ENCODE measurements around the gene PPAT. TPM values are rescaled to one million over a fixed set of nuclear protein-coding genes. Genes with fewer than 3 reads are reported as not detected.
A peak's percentile ranks its signal among the peaks of the same experiment; 100 is the strongest.
"Not testable (repeated sequence)": the region's sequence is repeated elsewhere in the genome, so short reads cannot be mapped to it uniquely, and the experiment has no call there.

PPAT gene
- polyA plus RNA-seq (ENCODE audit: insufficient read length) = 9.9 TPM

DNA sequence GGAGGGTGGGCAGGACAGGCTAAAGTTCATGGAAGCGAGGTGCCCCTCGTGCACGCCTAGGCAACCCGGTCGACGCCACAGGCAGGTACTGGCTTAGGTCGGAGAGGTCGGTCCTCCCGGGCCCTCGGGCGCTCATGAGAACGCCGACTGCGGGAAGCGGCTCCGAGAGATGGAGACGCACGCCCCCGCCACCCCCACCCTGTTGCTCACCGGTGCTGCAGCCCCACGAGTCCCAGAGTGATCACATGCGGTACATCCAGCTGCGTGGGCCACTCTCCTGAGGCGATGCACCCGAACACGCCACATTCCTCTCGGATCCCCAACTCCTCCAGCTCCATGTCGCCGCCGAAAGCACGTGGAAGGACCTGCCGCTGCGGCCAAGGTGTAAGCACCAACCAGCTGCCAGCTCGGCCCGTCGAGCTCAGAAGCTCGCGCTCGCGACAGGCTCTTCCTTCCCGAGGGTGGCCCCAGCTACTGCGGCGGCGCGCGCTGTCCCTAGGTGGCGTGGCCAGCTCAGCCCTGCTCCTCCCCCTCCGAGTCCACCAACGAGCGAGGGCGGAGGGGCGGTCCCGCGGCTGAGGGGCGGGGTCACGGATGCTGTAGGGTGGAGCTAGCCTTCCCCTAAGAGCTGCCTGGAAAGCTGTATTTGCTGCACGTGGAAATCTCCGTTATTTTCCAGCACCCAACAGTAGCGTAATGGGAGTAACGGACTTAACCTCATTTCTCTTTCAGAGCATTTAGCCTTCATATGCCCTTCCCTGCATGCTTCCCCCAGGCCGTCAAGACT, at the start of gene PPAT:
Gene PPAT (minus strand): TSS at position 476 of the 787 bp plus-strand sequence. CDS start 138 bp downstream, at position 338.
- peak; percentile 98 for DNase-seq

DNA sequence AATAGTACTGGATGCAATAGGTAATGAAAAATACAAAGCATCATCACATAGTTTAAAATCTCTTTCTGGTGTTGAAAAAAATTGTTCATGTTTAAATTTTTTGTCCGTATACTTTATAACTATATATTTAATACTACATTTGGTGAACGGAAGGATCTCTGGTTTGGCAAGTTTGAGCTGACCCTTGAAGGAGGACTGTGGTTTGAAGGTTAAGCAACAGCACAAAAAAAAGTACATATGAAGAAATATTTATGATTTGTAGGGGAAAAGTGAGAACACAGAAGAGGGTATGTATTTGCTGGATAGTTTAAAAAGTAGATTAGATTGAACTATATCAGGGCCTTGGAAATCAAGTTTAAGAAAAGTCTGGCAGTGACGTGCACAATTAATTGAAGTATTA, 45.3 kb upstream of the PPAT start:
- no peak for DNase-seq

DNA sequence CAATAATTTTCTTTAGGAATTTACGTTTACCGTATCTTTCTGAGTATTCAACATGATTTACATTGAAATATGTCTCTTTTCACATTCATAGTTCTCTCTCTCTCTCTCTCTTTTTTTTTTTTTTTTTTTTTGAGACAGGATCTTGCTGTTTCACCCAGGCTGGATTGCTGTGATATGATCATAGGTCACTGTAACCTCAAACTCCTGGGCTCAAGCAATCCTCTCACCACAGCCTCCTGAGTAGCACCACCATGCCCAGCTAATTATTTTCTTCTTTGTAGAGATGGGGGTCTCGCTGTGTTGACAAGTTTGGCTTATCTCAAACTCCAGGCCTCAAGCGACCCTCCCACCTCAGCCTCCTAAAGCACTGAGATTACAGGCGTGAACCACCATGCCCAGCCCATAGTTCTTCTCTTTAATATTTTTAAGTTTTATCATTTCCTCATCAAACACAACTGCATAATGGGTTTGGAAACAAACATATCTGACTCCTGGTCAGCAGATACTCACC, 41.8 kb upstream of the PPAT start:
- DNase-seq = no peak

DNA sequence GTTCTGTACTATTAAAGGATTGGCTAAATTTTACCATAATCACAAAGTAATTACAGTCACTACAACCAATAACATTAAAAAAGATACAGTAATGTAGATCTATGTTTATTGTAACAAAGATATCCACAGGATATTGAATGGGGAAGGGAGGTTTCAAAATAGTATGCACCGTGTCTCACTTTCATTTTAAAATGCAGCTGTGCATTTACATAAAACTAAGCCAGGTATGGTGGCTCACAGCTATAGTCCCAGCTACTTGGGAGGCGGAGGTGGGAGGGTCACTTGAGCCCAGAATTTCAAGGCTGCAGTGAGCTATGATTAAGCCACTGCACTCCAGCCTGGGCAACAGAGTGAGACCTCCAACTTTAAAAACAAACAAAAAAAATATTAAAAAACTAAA, 40.5 kb upstream of the PPAT start:
- DNase-seq = no peak

DNA sequence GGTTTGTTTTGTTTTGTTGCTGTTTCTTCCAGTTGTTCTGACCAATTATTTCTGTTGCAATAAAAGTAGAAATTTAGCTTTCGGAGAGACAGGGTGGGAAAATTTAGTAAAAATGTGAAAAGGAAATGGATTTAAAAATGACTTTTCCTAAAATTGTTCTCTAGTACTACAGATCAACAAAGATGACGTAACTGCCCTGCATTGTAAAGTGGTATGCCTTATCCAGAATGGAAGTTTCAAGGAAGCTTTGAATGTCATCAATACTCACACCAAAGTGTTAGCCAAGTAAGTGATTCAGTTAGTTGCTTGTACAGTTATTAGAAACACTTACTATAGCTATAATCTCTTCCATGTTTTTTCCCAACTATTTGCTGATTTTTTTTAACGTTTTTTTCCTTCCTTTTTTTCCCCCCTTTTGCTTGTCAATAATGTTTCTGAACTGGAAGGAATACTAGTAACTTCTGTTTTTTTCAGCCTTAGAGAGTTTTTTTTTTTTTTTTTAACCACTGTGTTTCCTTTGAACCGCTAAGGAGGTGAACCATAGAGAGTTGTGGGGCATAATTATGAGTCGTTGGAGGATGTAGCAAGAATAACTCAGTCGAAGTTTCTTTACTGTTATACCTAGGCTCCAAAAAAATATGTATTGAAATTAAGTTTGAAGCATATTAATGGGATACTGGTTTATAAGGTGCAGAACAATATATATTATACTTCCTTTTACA, 34.2 kb upstream of the PPAT start:
- no peak for DNase-seq

DNA sequence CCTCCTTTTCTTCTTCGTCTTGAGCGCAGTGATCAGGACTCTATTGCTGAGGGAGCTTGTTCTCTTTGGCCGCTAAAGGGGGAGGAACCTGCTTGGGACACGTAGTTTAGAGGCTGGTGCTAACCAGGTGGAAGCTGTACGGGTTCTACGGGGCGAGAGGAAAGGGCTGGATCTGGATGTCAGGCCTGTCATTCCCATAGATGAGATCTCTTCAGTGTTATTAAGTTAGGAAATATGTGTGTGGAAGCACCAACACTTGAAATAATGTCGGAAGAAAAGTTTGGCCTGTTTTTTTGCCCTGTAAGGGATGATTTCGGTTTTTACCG, 32.6 kb upstream of the PPAT start:
- peak; percentile 31 for DNase-seq

DNA sequence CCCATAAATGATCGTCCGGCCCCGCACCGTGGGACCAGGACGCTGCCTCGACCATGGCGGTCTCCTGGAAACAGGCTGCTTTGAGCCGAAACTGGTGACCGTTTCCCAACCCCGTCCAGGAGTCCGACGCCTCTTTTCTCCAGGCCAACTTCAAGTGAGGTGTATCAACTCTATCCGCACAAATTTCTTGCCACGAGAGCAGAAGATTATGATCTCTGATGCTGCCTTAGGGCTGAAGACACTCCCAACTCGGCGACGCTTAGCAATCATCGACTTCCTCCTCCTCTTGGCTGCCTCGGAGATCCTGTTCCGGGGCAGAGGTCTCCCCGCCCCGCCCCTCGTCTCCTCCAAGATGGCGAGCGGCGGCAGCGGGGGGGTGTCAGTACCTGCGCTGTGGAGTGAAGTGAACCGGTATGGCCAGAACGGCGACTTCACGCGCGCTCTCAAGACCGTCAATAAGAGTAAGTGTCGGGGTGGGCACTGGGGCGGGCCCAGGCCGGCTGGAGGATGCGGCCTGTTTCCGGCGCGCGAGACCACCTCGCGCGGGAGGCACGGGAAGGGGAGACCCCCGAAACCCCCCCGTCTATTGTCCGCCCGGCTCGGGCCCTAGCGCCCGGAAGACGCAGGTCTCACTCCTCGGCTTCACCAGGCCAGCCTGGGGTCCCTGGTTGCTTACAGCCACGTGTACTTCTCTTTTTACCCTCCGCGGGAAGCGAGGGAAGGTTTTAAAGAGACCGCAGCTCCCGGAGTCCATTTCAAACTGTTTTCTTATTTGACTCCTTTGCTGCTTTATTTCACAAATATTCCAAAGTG, 32.1 kb upstream of the PPAT start, which contains the start of gene SRP72:
Gene SRP72 (plus strand): TSS at position 334 of the 813 bp plus-strand sequence. CDS start 19 bp downstream, at position 353.
- peak; percentile 92 for DNase-seq

DNA sequence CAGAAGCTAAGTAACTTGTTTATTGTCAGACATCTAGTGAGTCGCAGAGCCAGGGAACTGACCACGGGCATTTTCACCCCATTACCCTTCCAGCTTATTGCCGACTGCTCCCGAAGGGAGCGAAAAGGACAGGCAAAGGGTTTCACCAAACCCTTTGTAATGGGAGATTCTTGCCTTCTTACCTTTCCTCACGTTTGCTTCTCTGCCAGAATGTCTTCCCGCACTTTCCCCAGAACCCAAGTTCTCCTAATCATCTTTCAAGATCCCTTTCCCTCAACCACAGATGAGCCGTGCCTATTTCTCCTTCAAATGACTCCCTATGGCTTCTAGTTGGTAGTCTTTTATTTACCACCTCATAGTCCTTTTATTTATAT, 31.5 kb upstream of the PPAT start:
- DNase-seq = no peak

DNA sequence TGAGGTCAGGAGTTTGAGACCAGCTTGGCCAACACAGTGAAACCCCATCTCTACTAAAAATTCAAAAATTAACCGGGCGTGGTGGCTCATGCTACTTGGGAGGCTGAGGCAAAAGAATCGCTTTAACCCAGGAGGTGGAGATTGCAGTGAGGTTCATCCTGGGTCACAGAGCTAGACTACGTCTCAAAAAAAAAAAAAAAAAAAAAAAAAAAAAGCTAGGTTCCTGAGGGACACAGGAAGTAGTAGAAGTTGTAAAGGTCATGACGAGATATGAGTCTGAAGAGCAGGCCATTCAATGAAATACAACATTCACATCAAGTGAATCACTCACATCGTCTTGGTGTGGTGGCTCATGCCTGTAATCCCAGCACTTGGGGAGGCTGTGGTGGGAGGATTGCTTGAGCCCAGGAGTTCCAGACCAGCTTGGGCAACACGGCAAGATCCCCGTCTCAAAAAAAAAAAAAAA, 30.9 kb upstream of the PPAT start:
- peak; percentile 7 for DNase-seq

DNA sequence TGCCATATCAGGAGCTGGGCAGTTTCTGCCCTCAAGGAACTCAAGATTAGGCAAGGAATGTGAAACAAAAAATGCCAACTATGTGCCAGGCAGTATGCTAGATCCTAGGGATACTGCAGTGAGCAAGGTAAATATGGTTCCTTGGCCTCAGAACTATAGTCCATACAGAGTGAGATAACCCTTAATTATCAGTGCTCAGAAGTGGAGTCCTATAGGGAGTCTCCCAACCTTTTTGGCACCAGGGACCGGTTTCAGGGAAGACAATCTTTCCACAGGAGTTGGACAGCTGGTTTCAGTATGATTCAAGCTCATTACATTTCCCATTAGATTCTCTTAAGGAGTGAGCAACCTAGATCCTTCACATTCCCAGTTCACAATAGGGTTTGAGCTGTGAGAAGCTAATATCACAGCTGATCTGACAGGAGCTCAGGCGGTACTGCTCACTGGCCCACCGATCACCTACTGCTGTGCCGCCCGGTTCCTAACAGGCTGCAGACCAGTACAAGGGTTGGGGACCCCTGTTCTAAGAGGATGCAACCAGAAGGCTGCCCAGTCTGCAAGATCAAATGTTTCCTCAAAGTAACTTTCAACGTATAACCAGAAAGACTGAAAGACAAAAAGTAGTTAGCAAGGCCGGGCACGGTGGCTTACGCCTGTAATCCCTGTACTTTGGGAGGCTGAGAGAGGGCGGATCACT, 30.3 kb upstream of the PPAT start:
- DNase-seq = no peak

DNA sequence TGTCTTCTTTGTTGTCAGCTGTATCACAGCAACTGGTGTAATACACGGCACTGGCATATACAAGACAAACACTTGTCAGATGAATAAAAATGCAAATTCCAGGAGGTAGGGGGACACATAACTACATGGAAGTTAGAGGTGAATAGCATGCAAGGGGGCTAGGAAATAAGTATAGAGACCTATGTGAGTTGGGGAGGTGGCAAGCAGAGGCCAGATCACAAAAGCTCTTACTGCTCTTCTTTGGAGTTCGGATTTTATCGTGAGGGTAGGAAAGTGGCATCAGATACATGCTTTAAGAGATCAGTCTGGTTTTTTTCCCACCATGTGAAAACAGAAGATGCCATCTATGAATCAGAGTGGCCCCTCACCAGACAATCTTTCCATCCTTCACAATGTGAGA, 29.2 kb upstream of the PPAT start:
- no peak for DNase-seq

DNA sequence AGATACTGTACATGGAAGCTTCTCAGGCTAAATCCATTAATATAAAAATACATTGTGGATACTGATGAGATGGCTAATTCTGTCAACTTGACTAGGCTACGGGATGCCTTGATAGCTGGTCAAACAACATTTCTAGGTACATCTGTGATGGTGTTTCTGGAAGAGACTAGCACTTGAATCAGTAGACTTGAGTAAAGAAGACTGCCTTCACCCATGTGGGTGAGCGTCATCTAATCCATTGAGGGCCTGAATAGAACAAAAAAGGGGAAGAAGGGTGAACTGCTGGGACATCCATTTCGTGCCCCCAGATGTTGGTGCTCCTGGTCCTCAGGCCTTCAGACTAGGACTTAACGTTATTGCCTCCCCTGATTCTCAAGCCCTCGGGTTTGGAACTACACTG, 28.3 kb upstream of the PPAT start:
- DNase-seq = no peak

DNA sequence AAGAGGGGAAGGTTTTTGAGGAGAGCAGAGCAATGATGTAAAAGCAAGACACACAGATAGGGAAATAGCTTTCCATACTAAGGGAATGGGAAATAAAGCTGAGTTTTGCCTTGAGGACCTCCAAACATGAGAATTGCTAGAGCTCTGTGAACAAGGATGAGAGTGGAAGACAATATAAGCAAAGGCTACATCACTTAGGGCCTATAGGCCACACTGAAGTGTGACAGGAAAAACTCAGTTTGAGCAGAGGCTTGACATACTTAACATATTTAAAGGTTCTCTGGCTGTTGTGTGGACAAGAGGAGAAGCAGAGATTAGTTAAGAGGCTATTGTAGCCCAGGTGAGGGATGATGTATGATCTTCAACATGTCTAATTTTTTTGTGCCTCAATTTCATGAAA, 26.7 kb upstream of the PPAT start:
- DNase-seq = no peak

DNA sequence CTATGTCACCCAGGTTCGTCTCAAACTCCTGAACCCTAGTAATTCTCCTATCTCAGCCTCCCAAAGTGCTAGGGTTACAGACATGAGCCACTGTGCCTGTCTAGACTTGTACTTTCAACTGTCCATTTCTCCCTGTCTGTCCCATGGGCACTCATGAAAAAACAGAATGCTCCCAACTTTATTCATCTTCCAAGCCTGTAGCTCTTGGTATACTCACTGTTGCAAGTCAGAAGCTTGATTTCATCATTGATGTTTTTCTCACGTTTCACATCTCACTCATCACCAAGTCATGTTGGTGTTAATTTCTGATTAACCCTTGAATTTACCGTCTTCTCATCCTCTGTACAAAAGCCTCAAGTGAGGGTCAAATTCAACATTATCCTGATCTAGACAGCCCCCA, 24.7 kb upstream of the PPAT start:
- no peak for DNase-seq

DNA sequence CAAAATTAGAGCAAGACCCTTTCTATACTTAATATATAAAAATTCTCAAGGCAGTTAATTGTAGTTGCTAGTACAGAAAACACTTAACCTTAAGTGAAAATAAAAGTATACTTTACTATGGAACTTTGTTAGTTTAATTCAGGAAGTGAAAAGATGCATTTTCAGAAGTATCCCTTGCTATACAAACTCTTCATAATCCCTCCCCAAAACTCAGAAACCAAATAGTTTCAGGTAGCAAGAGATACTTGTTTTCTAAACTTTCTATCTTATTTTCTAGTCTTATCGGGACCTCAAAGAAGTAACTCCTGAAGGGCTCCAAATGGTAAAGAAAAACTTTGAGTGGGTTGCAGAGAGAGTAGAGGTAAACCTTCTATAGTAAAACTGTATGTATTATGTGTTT, 14.9 kb upstream of the PPAT start:
- DNase-seq = no peak

DNA sequence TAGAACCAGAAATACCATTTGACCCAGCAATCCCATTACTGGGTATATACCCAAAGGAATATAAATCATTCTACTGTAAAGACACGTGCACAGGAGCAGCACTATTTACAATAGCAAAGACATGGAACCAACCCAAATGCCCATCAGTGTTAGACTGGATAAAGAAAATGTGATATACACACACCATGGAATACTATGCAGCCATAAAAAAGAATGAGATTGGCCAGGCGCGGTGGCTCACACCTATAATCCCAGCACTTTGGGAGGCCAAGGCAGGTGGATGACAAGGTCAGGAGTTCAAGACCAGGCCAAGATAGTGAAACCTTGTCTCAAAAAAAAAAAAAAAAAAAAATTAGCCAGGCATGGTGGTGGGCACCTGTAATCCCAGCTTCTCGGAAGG, 14.1 kb upstream of the PPAT start:
- not testable (repeated sequence) for DNase-seq

DNA sequence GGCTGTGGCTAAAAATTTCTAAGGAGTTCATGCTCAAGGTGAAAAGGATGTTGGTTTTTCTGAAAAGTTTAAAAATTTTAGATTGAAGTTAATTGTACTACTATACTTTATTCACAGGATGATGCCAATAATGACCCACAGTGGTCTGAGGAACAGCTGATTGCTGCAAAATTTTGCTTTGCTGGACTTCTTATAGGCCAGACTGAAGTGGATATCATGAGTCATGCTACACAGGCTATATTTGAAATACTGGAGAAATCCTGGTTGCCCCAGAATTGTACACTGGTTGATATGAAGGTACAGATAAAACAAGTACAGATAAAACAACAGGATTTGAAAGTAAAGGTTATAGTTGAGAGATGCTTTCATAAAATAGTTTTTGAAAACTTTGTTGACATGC, 12.9 kb upstream of the PPAT start:
- no peak for DNase-seq

DNA sequence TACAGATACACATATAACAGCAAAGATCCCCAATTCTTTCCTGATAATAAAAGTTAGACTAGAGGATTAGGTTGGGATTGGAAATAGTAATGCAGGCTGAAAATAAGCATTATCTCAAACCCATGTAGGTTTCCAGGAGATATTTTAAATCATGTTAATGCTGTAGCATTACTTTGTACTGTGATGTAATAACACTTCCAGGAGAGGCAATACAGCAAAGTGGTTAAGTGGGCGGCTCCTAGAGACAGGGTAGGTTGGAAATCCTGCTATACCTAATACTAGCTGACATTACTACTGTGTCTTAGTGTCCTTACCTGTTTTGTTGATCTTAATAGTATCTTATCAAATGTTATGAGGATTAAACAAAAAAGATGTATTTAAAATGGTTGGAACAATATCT, 10.3 kb upstream of the PPAT start:
- no peak for DNase-seq

DNA sequence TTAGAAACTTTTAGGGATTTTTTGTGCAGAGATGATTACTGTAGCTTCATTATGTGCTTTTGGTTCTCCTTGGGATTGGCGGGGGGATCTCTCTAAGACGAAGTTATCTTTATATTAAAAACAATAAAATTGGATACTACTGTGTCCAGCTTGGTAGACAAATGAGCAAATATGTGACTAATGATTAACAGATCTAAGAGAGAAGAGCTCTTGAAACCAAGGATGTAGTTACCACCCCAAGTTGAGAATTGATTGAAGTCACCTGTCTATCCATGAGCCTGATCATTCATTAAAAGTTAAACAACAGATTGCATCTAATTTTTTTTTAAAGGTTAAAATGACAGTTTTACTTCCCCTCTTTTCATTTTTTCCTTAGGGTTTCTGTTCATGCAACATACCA, 9.3 kb upstream of the PPAT start:
- DNase-seq = no peak

DNA sequence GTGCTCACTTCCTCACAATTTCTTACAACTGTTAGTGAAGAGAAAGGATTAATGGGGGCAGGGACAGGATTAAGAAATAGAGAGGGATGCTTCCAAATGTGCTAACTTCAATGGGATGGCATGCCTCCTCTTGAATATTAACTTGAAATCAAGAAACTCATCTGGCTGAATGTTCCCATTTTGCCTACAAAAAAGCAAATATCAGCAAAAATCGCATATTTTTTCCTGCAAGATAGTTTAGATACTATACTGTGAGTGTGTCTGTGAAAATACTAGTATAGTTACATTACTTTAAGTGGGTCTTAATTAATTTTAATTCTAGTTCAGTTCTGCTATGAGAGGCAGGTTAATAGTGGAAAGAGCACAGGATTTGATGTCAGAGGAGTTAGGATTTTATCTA, 5.6 kb upstream of the PPAT start:
- no peak for DNase-seq

DNA sequence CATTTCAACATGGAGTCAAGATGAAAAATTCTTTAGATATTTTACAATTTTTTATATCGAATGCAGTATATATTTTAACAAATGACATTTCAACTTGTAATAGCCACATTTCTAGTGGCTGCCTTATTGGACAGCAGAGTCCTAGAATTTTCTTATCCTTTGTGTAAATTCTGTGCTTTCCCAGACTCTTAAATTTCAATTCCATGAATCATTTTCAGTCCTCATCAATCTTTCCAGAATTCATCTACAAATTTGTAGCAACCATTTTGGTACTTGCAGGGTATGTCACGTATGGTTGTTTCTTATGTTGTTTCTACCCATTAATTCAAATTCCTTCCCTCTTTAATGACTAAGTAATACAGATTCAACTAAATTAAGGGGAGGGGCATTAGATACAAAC, 3.4 kb upstream of the PPAT start:
- no peak for DNase-seq

DNA sequence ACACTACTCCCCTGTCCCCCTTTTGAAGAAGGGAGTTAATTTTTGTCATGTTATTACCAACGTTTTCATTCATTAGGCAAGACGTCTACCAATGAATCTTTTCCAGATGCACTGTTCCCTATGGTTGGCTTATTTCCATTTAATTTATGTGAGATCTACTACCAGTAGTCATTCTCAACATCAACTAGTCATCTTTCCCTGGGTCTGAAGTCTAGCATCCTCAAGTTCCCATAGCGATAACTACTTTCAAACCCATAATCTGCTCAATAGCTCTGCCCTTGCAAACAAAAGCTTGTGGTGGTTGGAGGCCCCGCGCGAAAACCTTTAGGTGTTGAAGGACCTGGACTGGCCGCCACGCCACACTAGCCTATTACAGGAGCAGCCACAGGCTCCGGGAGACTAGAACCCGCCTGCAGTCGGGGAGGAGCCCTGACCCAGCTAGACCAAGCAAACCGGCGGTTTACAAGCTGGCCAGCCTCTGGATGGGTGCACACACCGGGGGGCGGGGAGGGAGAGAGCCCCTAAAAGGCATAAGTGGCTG, 746 bp downstream of the PPAT start:
- peak; percentile 36 for DNase-seq
